Ramos (cell line): ENCODE data around the gene INTS6L.
"Not testable (repeated sequence)": the region's sequence is repeated elsewhere in the genome, so short reads cannot be mapped to it uniquely, and the experiment has no call there.

Experiments used
- in situ Hi-C: fragments of 300-500 bp; cut with MboI; formaldehyde crosslinking; loops from one replicate; pipeline ENCODE4 v1.14.3; 2022; ENCODE audit warnings: low sequenced_read_pairs; ENCODE audit not compliant: unreplicated experiment

The INTS6L gene

GRCh38 chrX:135595543-135595942 lies 75.1 kb downstream of the INTS6L start:
- in situ Hi-C loops, result no loop called here

- in situ Hi-C loops, result no loop called here
Measured at GRCh38 chrX:135596495-135596894, 76.0 kb downstream of the INTS6L start.

DNA sequence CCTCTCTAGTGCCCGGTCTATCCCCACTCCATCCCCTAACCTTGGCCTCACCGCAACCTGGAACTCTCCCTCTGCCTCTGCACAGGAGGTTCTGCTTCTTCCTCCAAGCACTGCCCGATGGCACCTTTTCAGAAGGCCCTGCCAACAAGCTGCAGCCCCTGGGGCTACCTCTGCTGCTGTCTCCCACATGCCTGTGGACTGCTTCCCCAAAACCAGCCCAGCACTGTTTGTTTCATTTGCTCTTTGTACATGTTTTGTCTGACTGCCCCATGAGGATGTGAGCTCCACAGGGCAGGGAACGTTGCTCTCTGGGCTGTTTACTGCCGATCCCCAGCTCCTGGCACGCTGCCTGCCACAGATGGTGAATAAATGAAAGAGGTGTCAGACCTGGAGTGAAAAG lies 85.4 kb downstream of the INTS6L start:
- in situ Hi-C loops, result no loop called here

- in situ Hi-C loops, result not testable (repeated sequence)
Measured at GRCh38 chrX:135624408-135625204, 104.1 kb downstream of the INTS6L start.

DNA sequence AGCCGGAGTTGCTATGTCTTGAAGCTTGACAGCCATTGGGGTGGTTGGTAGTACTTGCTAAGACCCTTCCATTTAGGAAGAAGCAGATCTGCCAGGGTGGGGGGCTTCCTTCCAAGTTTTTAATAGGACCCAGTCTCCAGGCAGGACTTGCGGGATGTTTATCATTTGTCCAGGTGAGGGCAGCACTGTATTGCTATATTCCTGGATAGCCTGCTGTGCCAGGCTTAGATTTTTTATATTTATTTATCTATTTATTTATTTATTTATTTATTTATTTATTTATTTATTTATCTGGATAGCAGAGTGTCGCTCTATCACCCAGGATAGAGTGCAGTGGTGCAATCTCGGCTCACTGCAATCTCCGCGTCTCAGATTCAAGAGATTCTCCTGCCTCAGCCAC lies 105.5 kb downstream of the INTS6L start:
- in situ Hi-C loops, result no loop called here

GRCh38 chrX:135629342-135629741 lies 108.9 kb downstream of the INTS6L start:
- in situ Hi-C loops, result no loop called here
